K562 (cell line): ENCODE results near the gene DPM2. TPM values are rescaled to one million over a fixed set of nuclear protein-coding genes. Genes with fewer than 3 reads are reported as not detected.
A peak's percentile ranks its signal among the peaks of the same experiment; 100 is the strongest.

Experiments used
- ATAC-seq: fragments of 200-7000 bp; cut with Tn5 transposase; 3 replicates; pipeline ENCODE4 v1.9.1; 2020; ENCODE audit warnings: moderate library complexity
- BruUV-seq: library from RNA; stranded (reverse); fragments of 400-500 nt; replicated peaks from 2 replicates; lab custom pipeline; 2021; lab: Mats Ljungman, UMichigan
- CTCF ChIA-PET: fragments of 300-600 bp; formaldehyde crosslinking; extraction: SDS; loops from one replicate; lab custom pipeline; 2021; ENCODE audit warnings: low intra/inter-chr PET ratio; lab: Yijun Ruan, JAX
- POLR2A ChIA-PET: fragments of 300-600, 350-650 bp; sonication (Branson Sonifier 250); formaldehyde crosslinking; extraction: SDS; loops from one replicate; lab custom pipeline; 2021; ENCODE audit warnings: antibody characterized with exemption, inconsistent platforms; lab: Yijun Ruan, JAX
- DNase-seq, 4 experiments: peaks; one replicate each; pipeline versions ENCODE4 v3.0.0 to v3.0.0-alpha.2; 2011 to 2018; ENCODE audit warnings: low spot score in 3 of 4, mixed read lengths in 3 of 4; ENCODE audit errors: extremely low read depth in 1 of 4
- FAIRE-seq: peaks from 2 replicates; lab custom pipeline; 2011; peaks lifted over from hg19 to GRCh38; lab: Jason Lieb, UNC
- H2AFZ ChIP-seq: 2 replicates; pipeline ENCODE4 v1.6.0; 2011; ENCODE audit warnings: low read depth, low read length, control low read depth, inconsistent platforms
- H3K27ac ChIP-seq: fragments of 200-600 bp; 3 replicates; pipeline ENCODE4 v1.8.0; 2011; ENCODE audit warnings: low read depth, mild to moderate bottlenecking, control low read depth, inconsistent platforms, low read length, moderate library complexity, mixed read lengths; ENCODE audit errors: extremely low read depth
- H3K27me3 ChIP-seq, 2 experiments: fragments of 300-600 bp in 1 of 2; 2 replicates in 1 of 2; 3 replicates in 1 of 2; pipeline versions ENCODE4 v1.6.0 to v1.8.0; 2011; ENCODE audit warnings: inconsistent platforms in 2 of 2, low read length in 2 of 2, mild to moderate bottlenecking in 1 of 2, mixed read lengths in 1 of 2, moderate library complexity in 1 of 2; ENCODE audit not compliant: control insufficient read depth in 2 of 2, insufficient read depth in 2 of 2
- H3K36me3 ChIP-seq: fragments of 300-600 bp; 3 replicates; pipeline ENCODE4 v1.8.0; 2011; ENCODE audit warnings: mild to moderate bottlenecking, low read length, inconsistent platforms; ENCODE audit not compliant: control insufficient read depth, insufficient read depth
- H3K4me1 ChIP-seq, 2 experiments: fragments of 200-600 bp in 1 of 2; replicated peaks in 1 of 2; 2 replicates in 1 of 2; 3 replicates in 1 of 2; pipeline versions ENCODE4 v1.5.1 to v1.8.0; 2011; ENCODE audit warnings: inconsistent platforms in 2 of 2, low read length in 2 of 2, mild to moderate bottlenecking in 1 of 2, mixed read lengths in 1 of 2, moderate library complexity in 1 of 2; ENCODE audit not compliant: control insufficient read depth in 2 of 2, insufficient read depth in 2 of 2
- H3K4me2 ChIP-seq: 2 replicates; pipeline ENCODE4 v1.6.1; 2011; ENCODE audit warnings: low read length, control low read depth, inconsistent platforms, mixed read lengths; ENCODE audit not compliant: insufficient read depth
- H3K4me3 ChIP-seq: fragments of 200-600 bp; sonication (generic), shearing (Covaris generic); 2 replicates; pipeline ENCODE4 v1.5.1; 2016; ENCODE audit warnings: control low read depth, inconsistent platforms
- H3K79me2 ChIP-seq: fragments of 200-600 bp; 3 replicates; pipeline ENCODE4 v1.8.0; 2011; ENCODE audit warnings: low read length, inconsistent platforms; ENCODE audit not compliant: control insufficient read depth, insufficient read depth
- H3K9ac ChIP-seq, 2 experiments: 2 replicates each; pipeline versions ENCODE4 v1.6.0 to v1.6.1; 2011; ENCODE audit warnings: low read depth in 2 of 2, low read length in 2 of 2, control low read depth in 1 of 2, inconsistent platforms in 1 of 2, mild to moderate bottlenecking in 1 of 2, mixed read lengths in 1 of 2; ENCODE audit not compliant: insufficient read depth in 1 of 2
- H3K9me1 ChIP-seq: one replicate; pipeline ENCODE4 v1.6.0; 2011; ENCODE audit warnings: inconsistent platforms, mild to moderate bottlenecking, low read length, moderate library complexity; ENCODE audit not compliant: control insufficient read depth, insufficient read depth
- H3K9me3 ChIP-seq: replicated peaks from 2 replicates; pipeline ENCODE4 v1.5.1; 2011; ENCODE audit warnings: low read depth, low read length, inconsistent platforms; ENCODE audit not compliant: control insufficient read depth, insufficient read depth
- H4K20me1 ChIP-seq: replicated peaks from 2 replicates; pipeline ENCODE4 v1.6.1; 2011; ENCODE audit warnings: low read length, inconsistent platforms, mixed read lengths; ENCODE audit not compliant: control insufficient read depth, insufficient read depth
- BRD9 ChIP-seq: fragments of 450-650 bp; IDR thresholded peaks from 2 replicates; pipeline ENCODE4 v1.6.1; 2018; ENCODE audit warnings: low read depth; ENCODE audit not compliant: partially characterized antibody
- CC2D1A ChIP-seq: fragments of 450-650 bp; IDR thresholded peaks from 2 replicates; pipeline ENCODE4 v1.6.1; 2017; ENCODE audit warnings: mild to moderate bottlenecking
- CTBP1 ChIP-seq: fragments of 450-650 bp; IDR thresholded peaks from 2 replicates; pipeline ENCODE4 v1.6.1; 2016; ENCODE audit warnings: borderline replicate concordance
- FOXA1 ChIP-seq: fragments of 450-650 bp; IDR thresholded peaks from 2 replicates; pipeline ENCODE4 v1.6.1; 2016; ENCODE audit warnings: mild to moderate bottlenecking, borderline replicate concordance
- RCOR1 ChIP-seq, 2 experiments: IDR thresholded peaks; 2 replicates each; pipeline ENCODE4 v1.6.1; 2012; ENCODE audit warnings: low read depth in 2 of 2, low read length in 2 of 2, borderline replicate concordance in 1 of 2, improper control_type of control experiment in 1 of 2
- ZNF23 ChIP-seq: fragments of 250-450 bp; sonication (Bioruptor Pico); IDR thresholded peaks from 2 replicates; pipeline ENCODE4 v1.4.0; 2020; ENCODE audit warnings: mild to moderate bottlenecking
- ZNF232 ChIP-seq: sonication (generic); formaldehyde crosslinking; IDR thresholded peaks from 2 replicates; pipeline ENCODE4 v1.8.0; 2022; ENCODE audit warnings: mild to moderate bottlenecking, missing genetic modification reagents
- ZNF436 ChIP-seq: fragments of 250-450, 450-650 bp; sonication (Bioruptor Pico); formaldehyde crosslinking; IDR thresholded peaks from 2 replicates; pipeline ENCODE4 v1.7.0; 2020; ENCODE audit warnings: mild to moderate bottlenecking
- ZNF668 ChIP-seq: fragments of 250-450 bp; sonication (Bioruptor Pico); IDR thresholded peaks from 2 replicates; pipeline ENCODE4 v1.8.0; 2022; ENCODE audit warnings: mild to moderate bottlenecking, inconsistent platforms
- WGBS: fragments of 100-300 bp; shearing (Covaris generic); methylation state at CpG from one replicate; pipeline ENCODE4 v1.1.6; 2016; ENCODE audit warnings: low coverage, mixed read lengths; ENCODE audit not compliant: insufficient coverage; ENCODE audit errors: missing lambda C conversion rate; 5-methylcytosine and 5-hydroxymethylcytosine counted together
- in situ Hi-C: fragments of 300-500 bp; cut with MboI; formaldehyde crosslinking; loops from 4 replicates; pipeline ENCODE4 v1.15.0; 2018; ENCODE audit warnings: inconsistent platforms, mixed read lengths
- intact Hi-C: fragments of 100-400 bp; cut with micrococcal nuclease; formaldehyde crosslinking; loops from 2 replicates; pipeline ENCODE4 v1.14.2; 2022
- polyA plus RNA-seq, 8 experiments: library from polyadenylated mRNA; depleted of rRNA in 4 of 8; stranded (reverse) in 5 of 8; unstranded in 3 of 8; fragments of >200 nt; fragmentation: Nextera tagmentation in 2 of 8; fragmentation: Illumina TruSeq in 1 of 8; extraction: Ambion mirVana in 2 of 8; extraction: Trizol in 1 of 8; gene quantifications; 2 replicates each; pipeline versions ENCODE4 v1.2.1 to v1.2.3, GENCODE V29; 2011 to 2014; ENCODE audit warnings: inconsistent platforms in 1 of 8, missing spikeins in 1 of 8
- total RNA-seq, 7 experiments: library from RNA; depleted of rRNA in 6 of 7; stranded (reverse); fragments of >200 nt in 6 of 7; fragmentation: Illumina TruSeq in 2 of 7; extraction: Trizol in 2 of 7; gene quantifications; 2 replicates each; pipeline versions ENCODE4 v1.2.1 to v1.2.3, GENCODE V29; 2011 to 2021; ENCODE audit warnings: low replicate concordance in 1 of 7
- TF ChIP-seq, protein P1 (sequence below): sonication (generic); formaldehyde crosslinking; IDR thresholded peaks from 2 replicates; pipeline ENCODE4 v1.8.1; 2022; ENCODE audit warnings: missing genetic modification reagents
- TF ChIP-seq, protein P2 (sequence below), 2 experiments: fragments of 450-650 bp; IDR thresholded peaks; 2 replicates each; pipeline ENCODE4 v1.6.1; 2016; ENCODE audit warnings: mild to moderate bottlenecking in 2 of 2, borderline replicate concordance in 1 of 2, low read depth in 1 of 2, moderate library complexity in 1 of 2

DPM2 gene
- total and polyA plus RNA-seq, 9 of the 15 experiments (the other 6 are each of a cell fraction or from before 2014, with no cell fraction given), result 43.5 to 126 (median 71.1) TPM

DNA sequence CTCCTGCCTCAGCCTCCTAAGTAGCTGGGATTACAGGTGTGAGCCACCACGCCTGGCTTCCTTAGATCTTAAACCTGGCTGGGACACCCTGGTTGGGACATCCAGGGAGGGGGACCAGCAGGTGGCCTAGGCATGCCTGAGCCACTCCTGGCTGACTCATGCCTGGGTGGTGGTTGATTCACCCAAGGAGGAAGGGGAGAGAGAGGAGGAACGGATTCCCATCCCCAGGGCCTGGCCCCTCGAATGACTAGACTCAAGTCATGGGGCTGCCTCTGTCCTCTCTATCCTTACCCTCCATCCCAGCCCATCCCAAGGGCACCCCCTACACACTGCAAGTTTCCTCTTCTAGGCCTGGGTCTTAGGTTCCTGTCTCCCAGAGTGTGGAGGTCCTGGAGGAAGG, 30.4 kb upstream of the DPM2 start (continued):
- TF ChIP-seq ZNF232 (CRISPR knock-in tag) (no peak), RCOR1 (IDR thresholded peaks at IDR 0.05; ENCODE audit: borderline replicate concordance in 1 of 2, low read depth in 2 of 2, low read length in 2 of 2) (peak in 1 of 2 experiments; percentile 38; a peak in 1 of 4 replicates), CTBP1 (0 out of 2 replicates have a peak, but pooled peaks have one; percentile 20)
- TF ChIP-seq, all 486 proteins: peak for 9

DNA sequence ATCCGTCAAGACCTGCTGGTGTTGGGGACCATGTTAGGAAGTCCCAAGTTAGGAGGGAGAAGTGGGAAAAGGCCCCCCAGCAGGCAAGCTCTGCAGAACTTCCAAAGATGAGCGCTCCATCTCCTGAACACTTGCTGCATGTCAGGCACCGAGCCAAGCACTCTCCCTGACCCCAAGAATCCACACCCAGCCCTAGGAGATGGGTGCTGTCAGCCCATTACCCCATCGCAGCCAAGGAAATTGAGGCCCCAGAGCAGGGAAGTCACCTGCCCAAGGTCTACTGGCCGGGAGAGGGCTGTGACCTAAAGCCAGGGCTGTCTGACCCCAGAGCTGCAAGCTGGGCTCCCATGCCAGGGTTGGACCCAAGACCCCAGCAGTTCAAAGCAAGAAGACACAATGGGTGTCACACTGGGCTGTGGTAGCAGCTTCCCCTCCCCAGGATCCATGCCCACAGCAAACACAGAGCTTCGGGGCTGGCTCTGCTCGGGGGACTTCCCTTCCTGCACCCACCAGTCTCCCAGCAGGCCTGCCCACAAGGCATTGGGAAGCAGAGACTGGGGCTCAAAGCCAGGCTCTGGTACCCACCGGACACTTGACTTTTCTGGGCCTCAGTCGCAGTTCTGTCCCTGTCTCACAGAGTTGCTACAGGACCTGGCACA, 29.6 kb upstream of the DPM2 start:
- Histone ChIP-seq H3K9me1 (no peaks in the 10 kb centered on the region), H3K4me3 (no peak overlapping the region), H2AFZ (no peak overlapping the region), H3K4me1 (peaks cover 45 to 89% of the 10 kb centered on the region in 2 experiments), H4K20me1 (peaks cover 5% of the 10 kb centered on the region; the same call in 1 of the 2 replicates), H3K4me2 (no peak overlapping the region), H3K79me2 (peaks cover 68% of the 10 kb centered on the region), H3K27ac (no peak overlapping the region), H3K36me3 (no peaks in the 10 kb centered on the region), H3K9ac (peak overlapping the region in 1 of 2 experiments; percentile 68; a peak in 2 of 4 replicates), H3K27me3 (no peaks in the 10 kb centered on the region), H3K9me3 (no peaks in the 10 kb centered on the region)
- DNase-seq (no peak), FAIRE-seq (no peak), ATAC-seq (no peak)
- ChIA-PET POLR2A (interaction anchor here (0.7 kb wide), 1 partner anchor 9 kb away, joined by 3 read pairs; no protein-coding TSS in a partner anchor), CTCF (no interaction called here)
- intact Hi-C loops (no loop called here), in situ Hi-C loops (loop anchor here (10.0 kb wide), 1 partner anchor 68 kb away; no protein-coding TSS in a partner anchor)
- no TSS peak for BruUV-seq
- WGBS, result 53% methylated on average over 9 of the region's 9 CpGs
- TF ChIP-seq, protein P1, sequence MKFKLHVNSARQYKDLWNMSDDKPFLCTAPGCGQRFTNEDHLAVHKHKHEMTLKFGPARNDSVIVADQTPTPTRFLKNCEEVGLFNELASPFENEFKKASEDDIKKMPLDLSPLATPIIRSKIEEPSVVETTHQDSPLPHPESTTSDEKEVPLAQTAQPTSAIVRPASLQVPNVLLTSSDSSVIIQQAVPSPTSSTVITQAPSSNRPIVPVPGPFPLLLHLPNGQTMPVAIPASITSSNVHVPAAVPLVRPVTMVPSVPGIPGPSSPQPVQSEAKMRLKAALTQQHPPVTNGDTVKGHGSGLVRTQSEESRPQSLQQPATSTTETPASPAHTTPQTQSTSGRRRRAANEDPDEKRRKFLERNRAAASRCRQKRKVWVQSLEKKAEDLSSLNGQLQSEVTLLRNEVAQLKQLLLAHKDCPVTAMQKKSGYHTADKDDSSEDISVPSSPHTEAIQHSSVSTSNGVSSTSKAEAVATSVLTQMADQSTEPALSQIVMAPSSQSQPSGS (CRISPR knock-in tag), result no peak
- TF ChIP-seq ZNF23 (no peak), CC2D1A (no peak), BRD9 (no peak), FOXA1 (no peak), ZNF436 (CRISPR knock-in tag) (no peak), ZNF668 (no peak)
- TF ChIP-seq, protein P2, sequence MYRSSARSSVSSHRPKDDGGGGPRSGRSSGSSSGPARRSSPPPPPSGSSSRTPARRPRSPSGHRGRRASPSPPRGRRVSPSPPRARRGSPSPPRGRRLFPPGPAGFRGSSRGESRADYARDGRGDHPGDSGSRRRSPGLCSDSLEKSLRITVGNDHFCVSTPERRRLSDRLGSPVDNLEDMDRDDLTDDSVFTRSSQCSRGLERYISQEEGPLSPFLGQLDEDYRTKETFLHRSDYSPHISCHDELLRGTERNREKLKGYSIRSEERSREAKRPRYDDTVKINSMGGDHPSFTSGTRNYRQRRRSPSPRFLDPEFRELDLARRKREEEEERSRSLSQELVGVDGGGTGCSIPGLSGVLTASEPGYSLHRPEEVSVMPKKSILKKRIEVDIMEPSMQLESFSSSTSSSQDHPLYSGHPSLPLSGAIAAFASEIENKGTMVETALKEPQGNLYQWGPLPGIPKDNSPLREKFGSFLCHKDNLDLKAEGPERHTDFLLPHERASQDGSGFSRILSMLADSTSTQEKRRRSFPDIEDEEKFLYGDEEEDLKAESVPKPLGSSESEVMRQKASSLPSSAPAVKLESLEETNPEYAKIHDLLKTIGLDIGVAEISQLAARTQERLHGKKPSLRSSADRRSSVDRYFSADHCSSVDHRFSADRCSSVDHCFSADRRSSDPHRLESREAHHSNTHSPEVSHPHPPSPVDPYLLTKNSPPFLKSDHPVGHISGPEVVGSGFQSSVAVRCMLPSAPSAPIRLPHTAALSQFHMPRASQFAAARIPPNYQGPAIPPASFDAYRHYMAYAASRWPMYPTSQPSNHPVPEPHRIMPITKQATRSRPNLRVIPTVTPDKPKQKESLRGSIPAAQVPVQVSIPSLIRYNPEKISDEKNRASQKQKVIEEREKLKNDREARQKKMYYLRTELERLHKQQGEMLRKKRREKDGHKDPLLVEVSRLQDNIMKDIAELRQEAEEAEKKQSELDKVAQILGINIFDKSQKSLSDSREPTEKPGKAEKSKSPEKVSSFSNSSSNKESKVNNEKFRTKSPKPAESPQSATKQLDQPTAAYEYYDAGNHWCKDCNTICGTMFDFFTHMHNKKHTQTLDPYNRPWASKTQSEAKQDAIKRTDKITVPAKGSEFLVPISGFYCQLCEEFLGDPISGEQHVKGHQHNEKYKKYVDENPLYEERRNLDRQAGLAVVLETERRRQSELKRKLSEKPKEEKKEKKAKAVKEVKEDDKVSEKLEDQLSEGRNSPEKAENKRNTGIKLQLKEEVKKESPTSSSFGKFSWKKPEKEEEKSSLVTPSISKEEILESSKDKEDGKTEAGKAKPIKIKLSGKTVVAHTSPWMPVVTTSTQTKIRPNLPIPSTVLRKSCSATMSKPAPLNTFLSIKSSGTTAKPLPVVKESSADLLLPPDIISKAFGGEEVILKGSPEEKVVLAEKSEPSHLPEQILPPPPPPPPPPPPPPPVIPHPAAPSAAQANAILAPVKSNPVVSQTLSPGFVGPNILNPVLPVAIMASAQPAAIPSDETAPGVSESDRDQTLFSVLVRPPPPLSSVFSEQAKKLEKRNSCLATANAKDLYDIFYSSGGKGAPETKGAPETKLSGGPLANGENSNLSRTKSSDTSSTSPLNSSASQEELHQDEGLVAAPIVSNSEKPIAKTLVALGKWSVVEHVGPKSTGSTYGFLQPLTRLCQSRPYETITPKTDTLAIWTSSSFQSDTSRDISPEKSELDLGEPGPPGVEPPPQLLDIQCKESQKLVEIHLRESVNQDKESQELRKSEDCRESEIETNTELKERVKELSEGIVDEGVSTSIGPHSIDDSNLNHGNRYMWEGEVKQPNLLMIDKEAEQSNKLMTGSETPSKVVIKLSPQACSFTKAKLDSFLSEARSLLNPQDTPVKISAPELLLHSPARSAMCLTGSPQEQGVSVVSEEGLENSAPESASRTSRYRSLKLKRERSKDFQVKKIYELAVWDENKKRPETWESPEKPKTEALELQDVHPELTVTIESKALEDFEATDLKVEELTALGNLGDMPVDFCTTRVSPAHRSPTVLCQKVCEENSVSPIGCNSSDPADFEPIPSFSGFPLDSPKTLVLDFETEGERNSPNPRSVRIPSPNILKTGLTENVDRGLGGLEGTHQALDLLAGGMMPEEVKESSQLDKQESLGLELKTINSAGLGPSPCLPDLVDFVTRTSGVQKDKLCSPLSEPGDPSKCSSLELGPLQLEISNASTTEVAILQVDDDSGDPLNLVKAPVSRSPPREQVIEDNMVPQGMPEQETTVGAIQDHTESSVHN (IDR thresholded peaks at IDR 0.05; ENCODE audit: borderline replicate concordance in 1 of 2, low read depth in 1 of 2), result no peak
